ENCODE results near the gene RAB7A.

The RAB7A gene

GRCh38 chr3:128726023-128727016 lies at the start of gene RAB7A:
RAB7A (plus strand) TSS chr3:128726183; CDS start chr3:128795368, 69,185 bp downstream.
- peak; percentile 93 to 94 for DNase-seq (ENCODE audit: low read depth in 2 of 2)

GRCh38 chr3:128679338-128679737 lies 46.6 kb upstream of the RAB7A start:
- no peak for DNase-seq (ENCODE audit: low read depth in 2 of 2)

GRCh38 chr3:128680603-128681368 lies 45.2 kb upstream of the RAB7A start:
- DNase-seq (ENCODE audit: low read depth in 2 of 2): peak; percentile 94 to 96

- no peak for DNase-seq (ENCODE audit: low read depth in 2 of 2)
These were observed 44.6 kb upstream of the RAB7A start for GRCh38 chr3:128681369-128681829.

GRCh38 chr3:128683957-128684356 lies 42.0 kb upstream of the RAB7A start:
- DNase-seq (ENCODE audit: low read depth in 2 of 2): no peak

GRCh38 chr3:128684986-128685726 lies 40.8 kb upstream of the RAB7A start:
- no peak for DNase-seq (ENCODE audit: low read depth in 2 of 2)

GRCh38 chr3:128686465-128686864 lies 39.5 kb upstream of the RAB7A start:
- no peak for DNase-seq (ENCODE audit: low read depth in 2 of 2)

- no peak for DNase-seq (ENCODE audit: low read depth in 2 of 2)
These were observed 36.9 kb upstream of the RAB7A start for GRCh38 chr3:128689060-128689459.

GRCh38 chr3:128693696-128694095 lies 32.3 kb upstream of the RAB7A start:
- DNase-seq (ENCODE audit: low read depth in 2 of 2): no peak

- DNase-seq (ENCODE audit: low read depth in 2 of 2): no peak
These were observed 28.6 kb upstream of the RAB7A start for GRCh38 chr3:128697341-128697740.

- no peak for DNase-seq (ENCODE audit: low read depth in 2 of 2)
These were observed 27.6 kb upstream of the RAB7A start for GRCh38 chr3:128698211-128699047.

- DNase-seq (ENCODE audit: low read depth in 2 of 2): no peak
These were observed 24.4 kb upstream of the RAB7A start for GRCh38 chr3:128701342-128702212.

GRCh38 chr3:128702391-128702790 lies 23.6 kb upstream of the RAB7A start:
- no peak for DNase-seq (ENCODE audit: low read depth in 2 of 2)

- no peak for DNase-seq (ENCODE audit: low read depth in 2 of 2)
These were observed 22.4 kb upstream of the RAB7A start for GRCh38 chr3:128703561-128703960.

- no peak for DNase-seq (ENCODE audit: low read depth in 2 of 2)
These were observed 19.8 kb upstream of the RAB7A start for GRCh38 chr3:128706086-128706615.

- DNase-seq (ENCODE audit: low read depth in 2 of 2): no peak
These were observed 18.0 kb upstream of the RAB7A start for GRCh38 chr3:128707928-128708494.

- no peak for DNase-seq (ENCODE audit: low read depth in 2 of 2)
These were observed 16.9 kb upstream of the RAB7A start for GRCh38 chr3:128709038-128709437.

GRCh38 chr3:128709506-128710210 lies 16.3 kb upstream of the RAB7A start:
- no peak for DNase-seq (ENCODE audit: low read depth in 2 of 2)

Measured in stimulated activated CD4-positive, alpha-beta T cell treated with anti-CD3 and anti-CD28 coated beads, Interleukin-1b, Interleukin-23, amount 100 ng/mL, for 4 hours (primary cell).